B cell (primary cell): ENCODE measurements around the gene CDH12. TPM values are rescaled to one million over a fixed set of nuclear protein-coding genes. Genes with fewer than 3 reads are reported as not detected.

Source experiments
- ATAC-seq: fragments of 200-7000 bp; cut with Tn5 transposase; one replicate; pipeline ENCODE4 v1.10.0; 2021; ENCODE audit warnings: low read depth, mild to moderate bottlenecking, moderate number of reproducible peaks, moderate library complexity
- CTCF ChIA-PET: fragments of 350-600 bp; sonication (Branson Sonifier 250); formaldehyde crosslinking; loops from one replicate; lab custom pipeline; 2021; ENCODE audit warnings: antibody characterized with exemption, inconsistent platforms; lab: Charles Lee
- POLR2A ChIA-PET: fragments of 350-600 bp; sonication (Branson Sonifier 250); formaldehyde crosslinking; loops from one replicate; lab custom pipeline; 2021; ENCODE audit warnings: antibody characterized with exemption; lab: Charles Lee
- DNase-seq: peaks from one replicate; pipeline ENCODE4 v3.0.0; 2013
- H2AFZ ChIP-seq: 2 replicates; pipeline ENCODE4 v1.6.1; 2012; ENCODE audit warnings: mild to moderate bottlenecking, low read depth, low read length; ENCODE audit not compliant: insufficient read depth, poor library complexity, severe bottlenecking
- H3K27ac ChIP-seq, 2 donors: 1 replicate in 1 of 2; 2 replicates in 1 of 2; pipeline ENCODE4 v1.5.1; 2012 to 2013; ENCODE audit warnings: low read length in 2 of 2, mild to moderate bottlenecking in 2 of 2, moderate library complexity in 1 of 2
- H3K27me3 ChIP-seq, 4 experiments: fragments of 200-600 bp in 1 of 4; sonication (generic) in 1 of 4; replicated peaks in 1 of 4; 1 replicate in 2 of 4; 2 replicates in 2 of 4; pipeline versions ENCODE4 v1.6.1 to v1.7.0; 2013 to 2016; ENCODE audit warnings: low read length in 3 of 4, mild to moderate bottlenecking in 2 of 4, mixed read lengths in 1 of 4, moderate library complexity in 1 of 4; ENCODE audit not compliant: insufficient read depth in 4 of 4, control insufficient read depth in 3 of 4; ENCODE audit errors: control extremely low read depth in 1 of 4
- H3K36me3 ChIP-seq, 2 experiments: replicated peaks in 1 of 2; 1 replicate in 1 of 2; 2 replicates in 1 of 2; pipeline versions ENCODE4 v1.6.1 to v1.7.1; 2013; ENCODE audit warnings: low read length in 1 of 2; ENCODE audit not compliant: insufficient read depth in 2 of 2, control insufficient read depth in 1 of 2; ENCODE audit errors: control extremely low read depth in 1 of 2, extremely low read depth in 1 of 2
- H3K4me1 ChIP-seq, 2 donors: fragments of 200-600 bp in 1 of 2; sonication (generic) in 1 of 2; 1 replicate in 1 of 2; 2 replicates in 1 of 2; pipeline versions ENCODE4 v1.5.1 to v1.6.1; 2013 to 2017; ENCODE audit warnings: low read length in 2 of 2; ENCODE audit not compliant: control insufficient read depth in 2 of 2, insufficient read depth in 2 of 2
- H3K4me2 ChIP-seq: replicated peaks from 2 replicates; pipeline ENCODE3; 2012; ENCODE audit warnings: mild to moderate bottlenecking, low read depth, low read length; ENCODE audit not compliant: poor library complexity, severe bottlenecking
- H3K4me3 ChIP-seq, 5 experiments: fragments of 200-600 bp in 1 of 5; sonication (generic) in 1 of 5; 1 replicate in 3 of 5; 2 replicates in 2 of 5; pipeline versions ENCODE4 v1.5.1 to v1.7.0; 2011 to 2016; ENCODE audit warnings: low read length in 4 of 5, mild to moderate bottlenecking in 4 of 5, low read depth in 2 of 5, control low read depth in 1 of 5, moderate library complexity in 1 of 5; ENCODE audit not compliant: insufficient read depth in 1 of 5; ENCODE audit errors: control extremely low read depth in 1 of 5, extremely low read depth in 1 of 5
- H3K79me2 ChIP-seq: fragments of 200-600 bp; sonication (generic); one replicate; pipeline ENCODE4 v1.6.0; 2016; ENCODE audit warnings: low read length; ENCODE audit not compliant: control insufficient read depth, insufficient read depth
- H3K9ac ChIP-seq: fragments of 200-600 bp; sonication (generic); 2 replicates; pipeline ENCODE4 v1.6.1; 2017; ENCODE audit warnings: mild to moderate bottlenecking, low read length, moderate library complexity
- H3K9me3 ChIP-seq, 3 donors: one replicate each; pipeline versions ENCODE4 v1.6.1 to v1.7.1; 2013; ENCODE audit warnings: low read length in 2 of 3; ENCODE audit not compliant: control insufficient read depth in 2 of 3, insufficient read depth in 1 of 3; ENCODE audit errors: control extremely low read depth in 1 of 3
- H4K20me1 ChIP-seq: 2 replicates; pipeline ENCODE4 v1.6.0; 2012; ENCODE audit warnings: mild to moderate bottlenecking, low read length; ENCODE audit not compliant: insufficient read depth, control insufficient read depth, poor library complexity, severe bottlenecking
- H3K27ac Mint-ChIP-seq: one replicate; pipeline ENCODE4 v1.8.0; 2021; ENCODE audit warnings: mixed read lengths
- H3K27me3 Mint-ChIP-seq: one replicate; pipeline ENCODE4 v1.8.0; 2021; ENCODE audit warnings: mixed read lengths
- H3K4me1 Mint-ChIP-seq: one replicate; pipeline ENCODE4 v1.8.0; 2021; ENCODE audit warnings: mixed read lengths
- H3K4me3 Mint-ChIP-seq: one replicate; pipeline ENCODE4 v1.8.0; 2021; ENCODE audit warnings: mixed read lengths
- H3K9me3 Mint-ChIP-seq: one replicate; pipeline ENCODE4 v1.8.0; 2022; ENCODE audit warnings: mixed read lengths; ENCODE audit not compliant: insufficient read depth
- EZH2 ChIP-seq: IDR thresholded peaks from 2 replicates; pipeline ENCODE4 v1.6.1; 2012; ENCODE audit warnings: borderline replicate concordance, low read depth, mild to moderate bottlenecking, moderate library complexity, low read length; ENCODE audit not compliant: insufficient read depth, poor library complexity, severe bottlenecking
- WGBS: methylation state at CpG from one replicate; pipeline ENCODE4 v1.1.5; 2013; ENCODE audit warnings: missing lambda C conversion rate; ENCODE audit not compliant: insufficient coverage; 5-methylcytosine and 5-hydroxymethylcytosine counted together
- intact Hi-C: fragments of 100-400 bp; cut with micrococcal nuclease; formaldehyde crosslinking; loops from one replicate; pipeline ENCODE4 v1.10.0; 2022
- polyA plus RNA-seq: library from polyadenylated mRNA; depleted of rRNA; stranded (reverse); fragments of >200 nt; gene quantifications from 2 replicates; pipeline ENCODE4 v1.2.3, GENCODE V29; 2012
- total RNA-seq, 2 donors: library from RNA; stranded (reverse); fragments of 120-200 nt in 1 of 2; gene quantifications; 1 replicate in 1 of 2; 2 replicates in 1 of 2; pipeline versions ENCODE4 v1.2.3 to v1.2.4, GENCODE V29; 2013 to 2022
- TF ChIP-seq, protein P1 (sequence below): fragments of 200-600 bp; IDR thresholded peaks from one replicate; pipeline ENCODE4 v1.8.0; 2022; ENCODE audit warnings: antibody characterized with exemption, mild to moderate bottlenecking

Gene CDH12
- total and polyA plus RNA-seq, 2 donors (not counting 1 experiment from before 2014, with no cell fraction given) = not detected

GRCh38 chr5:22736443-22737003, 116.6 kb downstream of the CDH12 start:
- ChIA-PET CTCF (no interaction called here), POLR2A (no interaction called here)
- ATAC-seq = no peak
- Histone ChIP-seq H3K36me3 (no peaks in the 10 kb centered on the region), H4K20me1 (no peaks in the 10 kb centered on the region), H3K4me3 (no peak overlapping the region), H3K79me2 (no peaks in the 10 kb centered on the region), H3K27ac (no peak overlapping the region), H3K9me3 (no peaks in the 10 kb centered on the region), H2AFZ (no peak overlapping the region), H3K9ac (no peak overlapping the region), H3K27me3 (no peaks in the 10 kb centered on the region), H3K4me1 (no peaks in the 10 kb centered on the region), H3K4me2 (no peak overlapping the region)
- H3K27me3 Mint-ChIP-seq = no peaks in the 10 kb centered on the region
- DNase-seq = no peak
- no peak overlapping the region for H3K4me3 Mint-ChIP-seq
- no peaks in the 10 kb centered on the region for H3K9me3 Mint-ChIP-seq
- intact Hi-C loops = no loop called here
- H3K4me1 Mint-ChIP-seq = no peaks in the 10 kb centered on the region
- H3K27ac Mint-ChIP-seq = no peak overlapping the region
- TF ChIP-seq, protein P1, sequence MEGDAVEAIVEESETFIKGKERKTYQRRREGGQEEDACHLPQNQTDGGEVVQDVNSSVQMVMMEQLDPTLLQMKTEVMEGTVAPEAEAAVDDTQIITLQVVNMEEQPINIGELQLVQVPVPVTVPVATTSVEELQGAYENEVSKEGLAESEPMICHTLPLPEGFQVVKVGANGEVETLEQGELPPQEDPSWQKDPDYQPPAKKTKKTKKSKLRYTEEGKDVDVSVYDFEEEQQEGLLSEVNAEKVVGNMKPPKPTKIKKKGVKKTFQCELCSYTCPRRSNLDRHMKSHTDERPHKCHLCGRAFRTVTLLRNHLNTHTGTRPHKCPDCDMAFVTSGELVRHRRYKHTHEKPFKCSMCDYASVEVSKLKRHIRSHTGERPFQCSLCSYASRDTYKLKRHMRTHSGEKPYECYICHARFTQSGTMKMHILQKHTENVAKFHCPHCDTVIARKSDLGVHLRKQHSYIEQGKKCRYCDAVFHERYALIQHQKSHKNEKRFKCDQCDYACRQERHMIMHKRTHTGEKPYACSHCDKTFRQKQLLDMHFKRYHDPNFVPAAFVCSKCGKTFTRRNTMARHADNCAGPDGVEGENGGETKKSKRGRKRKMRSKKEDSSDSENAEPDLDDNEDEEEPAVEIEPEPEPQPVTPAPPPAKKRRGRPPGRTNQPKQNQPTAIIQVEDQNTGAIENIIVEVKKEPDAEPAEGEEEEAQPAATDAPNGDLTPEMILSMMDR = no peak
- no peak for TF ChIP-seq EZH2
- no CpG with 5 or more reads among the region's 3 CpGs for WGBS

GRCh38 chr5:22734907-22735306, 118.2 kb downstream of the CDH12 start:
- no peak overlapping the region for H3K4me3 ChIP-seq
- ATAC-seq = no peak
- Mint-ChIP-seq H3K9me3 (no peaks in the 10 kb centered on the region), H3K4me1 (no peaks in the 10 kb centered on the region), H3K27ac (no peak overlapping the region), H3K4me3 (no peak overlapping the region), H3K27me3 (no peaks in the 10 kb centered on the region)
- intact Hi-C loops = no loop called here
- no peak overlapping the region for H3K27ac ChIP-seq
- H4K20me1 ChIP-seq = no peaks in the 10 kb centered on the region
- H3K9ac ChIP-seq = no peak overlapping the region
- no peaks in the 10 kb centered on the region for H3K9me3 ChIP-seq
- H3K79me2 ChIP-seq = no peaks in the 10 kb centered on the region
- no peak overlapping the region for H2AFZ ChIP-seq
- H3K4me1 ChIP-seq = no peaks in the 10 kb centered on the region
- H3K27me3 ChIP-seq = no peaks in the 10 kb centered on the region
- CTCF ChIA-PET = no interaction called here
- no peaks in the 10 kb centered on the region for H3K36me3 ChIP-seq
- WGBS = no CpG with 5 or more reads among the region's 2 CpGs
- H3K4me2 ChIP-seq = no peak overlapping the region
- no peak for TF ChIP-seq EZH2
- TF ChIP-seq, protein P1 = no peak
- POLR2A ChIA-PET = no interaction called here
- no peak for DNase-seq
